Measurements from ENCODE around the gene ZNF529.
A peak's percentile ranks its signal among the peaks of the same experiment; 100 is the strongest.

The ZNF529 gene

GRCh38 chr19:36572593-36573019 lies 486 bp downstream of the ZNF529 start:
- H3K27ac ChIP-seq (ENCODE audit: low read length), result peak overlapping the region; percentile 79
- H3K9ac ChIP-seq (ENCODE audit: low read length in 2 of 2), result peak overlapping the region; percentile 74 to 93
- H3K27me3 ChIP-seq (ENCODE audit: control insufficient read depth in 1 of 2, insufficient read depth in 2 of 2, low read length in 2 of 2), result no peaks in the 10 kb centered on the region
- H3K4me3 ChIP-seq (ENCODE audit: low read length in 2 of 2), result peak overlapping the region; percentile 81 to 100
- peaks cover 13% of the 10 kb centered on the region for H3K4me1 ChIP-seq (ENCODE audit: control insufficient read depth, insufficient read depth, low read length)
- no peaks in the 10 kb centered on the region for H3K9me3 ChIP-seq (ENCODE audit: control insufficient read depth in 2 of 2, low read length in 2 of 2)
- peaks cover 14 to 16% of the 10 kb centered on the region in 2 donors for H3K36me3 ChIP-seq (ENCODE audit: control insufficient read depth in 2 of 2, insufficient read depth in 2 of 2, low read length in 2 of 2)

- peaks cover 9 to 33% of the 10 kb centered on the region in 2 donors for H3K9me3 ChIP-seq (ENCODE audit: control insufficient read depth in 2 of 2, low read length in 2 of 2)
- H3K4me1 ChIP-seq (ENCODE audit: control insufficient read depth, insufficient read depth, low read length), result no peaks in the 10 kb centered on the region
- no peak overlapping the region for H3K9ac ChIP-seq (ENCODE audit: low read length in 2 of 2)
- peaks cover 16 to 28% of the 10 kb centered on the region in 2 donors for H3K36me3 ChIP-seq (ENCODE audit: control insufficient read depth in 2 of 2, insufficient read depth in 2 of 2, low read length in 2 of 2)
- H3K27ac ChIP-seq (ENCODE audit: low read length), result no peak overlapping the region
- H3K27me3 ChIP-seq (ENCODE audit: control insufficient read depth in 1 of 2, insufficient read depth in 2 of 2, low read length in 2 of 2), result no peaks in the 10 kb centered on the region
- H3K4me3 ChIP-seq (ENCODE audit: low read length in 2 of 2), result no peak overlapping the region
Measured at GRCh38 chr19:36564391-36564790, 8.7 kb downstream of the ZNF529 start.

- H3K27me3 ChIP-seq (ENCODE audit: control insufficient read depth in 1 of 2, insufficient read depth in 2 of 2, low read length in 2 of 2), result no peaks in the 10 kb centered on the region
- peaks cover 55 to 72% of the 10 kb centered on the region in 2 donors for H3K9me3 ChIP-seq (ENCODE audit: control insufficient read depth in 2 of 2, low read length in 2 of 2)
- H3K9ac ChIP-seq (ENCODE audit: low read length in 2 of 2), result no peak overlapping the region
- H3K4me3 ChIP-seq (ENCODE audit: low read length in 2 of 2), result peak overlapping the region in 1 of 2 donors; percentile 6
- peaks cover 64 to 70% of the 10 kb centered on the region in 2 donors for H3K36me3 ChIP-seq (ENCODE audit: control insufficient read depth in 2 of 2, insufficient read depth in 2 of 2, low read length in 2 of 2)
- H3K27ac ChIP-seq (ENCODE audit: low read length), result no peak overlapping the region
- no peaks in the 10 kb centered on the region for H3K4me1 ChIP-seq (ENCODE audit: control insufficient read depth, insufficient read depth, low read length)
Measured at GRCh38 chr19:36547001-36547732, 25.9 kb downstream of the ZNF529 start.

- no peaks in the 10 kb centered on the region for H3K27me3 ChIP-seq (ENCODE audit: control insufficient read depth in 1 of 2, insufficient read depth in 2 of 2, low read length in 2 of 2)
- H3K27ac ChIP-seq (ENCODE audit: low read length), result peak overlapping the region; percentile 95
- peak overlapping the region; percentile 95 to 98 for H3K9ac ChIP-seq (ENCODE audit: low read length in 2 of 2)
- H3K4me3 ChIP-seq (ENCODE audit: low read length in 2 of 2), result peak overlapping the region; percentile 86 to 97
- H3K36me3 ChIP-seq (ENCODE audit: control insufficient read depth in 2 of 2, insufficient read depth in 2 of 2, low read length in 2 of 2), result peaks cover 0 to 4% of the 10 kb centered on the region in 2 donors
- peaks cover 8% of the 10 kb centered on the region for H3K4me1 ChIP-seq (ENCODE audit: control insufficient read depth, insufficient read depth, low read length)
- peaks cover 0 to 4% of the 10 kb centered on the region in 2 donors for H3K9me3 ChIP-seq (ENCODE audit: control insufficient read depth in 2 of 2, low read length in 2 of 2)
Measured at GRCh38 chr19:36528921-36529518, 44.1 kb downstream of the ZNF529 start.

- peaks cover 0 to 4% of the 10 kb centered on the region in 2 donors for H3K36me3 ChIP-seq (ENCODE audit: control insufficient read depth in 2 of 2, insufficient read depth in 2 of 2, low read length in 2 of 2)
- H3K4me1 ChIP-seq (ENCODE audit: control insufficient read depth, insufficient read depth, low read length), result peaks cover 8% of the 10 kb centered on the region
- peak within 1 kb of the TSS; percentile 86 to 97 for H3K4me3 ChIP-seq (ENCODE audit: low read length in 2 of 2)
- H3K27me3 ChIP-seq (ENCODE audit: control insufficient read depth in 1 of 2, insufficient read depth in 2 of 2, low read length in 2 of 2), result no peaks in the 10 kb centered on the region
- H3K9me3 ChIP-seq (ENCODE audit: control insufficient read depth in 2 of 2, low read length in 2 of 2), result peaks cover 0 to under 1% of the 10 kb centered on the region in 2 donors
- H3K27ac ChIP-seq (ENCODE audit: low read length), result peak within 1 kb of the TSS; percentile 95
- peak within 1 kb of the TSS; percentile 95 to 98 for H3K9ac ChIP-seq (ENCODE audit: low read length in 2 of 2)
Measured at GRCh38 chr19:36528194-36528920, 44.7 kb downstream of the ZNF529 start, which contains the start of gene ZNF260. ZNF260 (minus strand) TSS chr19:36528271; CDS start chr19:36515238, 13,033 bp downstream.

GRCh38 chr19:36527873-36528193 lies 45.3 kb downstream of the ZNF529 start:
- H3K9ac ChIP-seq (ENCODE audit: low read length in 2 of 2), result peak overlapping the region; percentile 95 to 98
- peaks cover 4 to 9% of the 10 kb centered on the region in 2 donors for H3K36me3 ChIP-seq (ENCODE audit: control insufficient read depth in 2 of 2, insufficient read depth in 2 of 2, low read length in 2 of 2)
- H3K27ac ChIP-seq (ENCODE audit: low read length), result peak overlapping the region; percentile 95
- no peaks in the 10 kb centered on the region for H3K27me3 ChIP-seq (ENCODE audit: control insufficient read depth in 1 of 2, insufficient read depth in 2 of 2, low read length in 2 of 2)
- H3K4me3 ChIP-seq (ENCODE audit: low read length in 2 of 2), result peak overlapping the region; percentile 86 to 97
- peaks cover 8% of the 10 kb centered on the region for H3K4me1 ChIP-seq (ENCODE audit: control insufficient read depth, insufficient read depth, low read length)
- H3K9me3 ChIP-seq (ENCODE audit: control insufficient read depth in 2 of 2, low read length in 2 of 2), result peaks cover 0 to 4% of the 10 kb centered on the region in 2 donors

DNA sequence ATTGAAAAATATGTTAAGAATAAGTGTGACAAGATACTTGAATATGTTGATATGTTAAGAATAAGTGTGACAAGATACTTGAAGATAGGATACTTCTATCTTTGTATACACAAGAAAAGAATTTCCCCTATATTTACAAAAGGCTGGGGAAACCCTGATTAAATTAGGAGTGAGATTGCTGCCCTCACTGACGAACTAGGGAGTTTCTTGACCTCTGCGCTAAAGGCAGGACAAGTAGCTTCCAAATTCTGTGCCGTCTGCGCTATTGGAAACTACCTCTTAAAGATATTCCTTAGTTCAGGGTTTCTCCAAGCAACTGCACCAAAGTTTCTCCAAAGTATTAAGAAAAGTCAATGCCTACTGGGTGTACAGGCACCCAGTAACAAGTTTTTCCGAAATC lies 45.8 kb downstream of the ZNF529 start:
- Histone ChIP-seq H3K27ac (ENCODE audit: low read length) (no peak overlapping the region), H3K9me3 (ENCODE audit: control insufficient read depth in 2 of 2, low read length in 2 of 2) (peaks cover 0 to 9% of the 10 kb centered on the region in 2 donors)

GRCh38 chr19:36526581-36526980 lies 46.5 kb downstream of the ZNF529 start:
- Histone ChIP-seq H3K4me3 (ENCODE audit: low read length in 2 of 2) (no peak overlapping the region), H3K27me3 (ENCODE audit: control insufficient read depth in 1 of 2, insufficient read depth in 2 of 2, low read length in 2 of 2) (no peaks in the 10 kb centered on the region), H3K4me1 (ENCODE audit: control insufficient read depth, insufficient read depth, low read length) (peaks cover 8% of the 10 kb centered on the region), H3K9me3 (ENCODE audit: control insufficient read depth in 2 of 2, low read length in 2 of 2) (peaks cover 0 to 9% of the 10 kb centered on the region in 2 donors), H3K27ac (ENCODE audit: low read length) (no peak overlapping the region), H3K9ac (ENCODE audit: low read length in 2 of 2) (no peak overlapping the region), H3K36me3 (ENCODE audit: control insufficient read depth in 2 of 2, insufficient read depth in 2 of 2, low read length in 2 of 2) (peaks cover 6 to 13% of the 10 kb centered on the region in 2 donors)

More for the DNA sequence above, 45.8 kb downstream of the ZNF529 start:
- Histone ChIP-seq H3K36me3 (ENCODE audit: control insufficient read depth in 2 of 2, insufficient read depth in 2 of 2, low read length in 2 of 2) (peaks cover 6 to 13% of the 10 kb centered on the region in 2 donors), H3K4me1 (ENCODE audit: control insufficient read depth, insufficient read depth, low read length) (peaks cover 8% of the 10 kb centered on the region), H3K4me3 (ENCODE audit: low read length in 2 of 2) (peak overlapping the region; percentile 86 to 97), H3K27me3 (ENCODE audit: control insufficient read depth in 1 of 2, insufficient read depth in 2 of 2, low read length in 2 of 2) (no peaks in the 10 kb centered on the region), H3K9ac (ENCODE audit: low read length in 2 of 2) (peak overlapping the region; percentile 95 to 98)

GRCh38 chr19:36524617-36525016 lies 48.5 kb downstream of the ZNF529 start:
- no peak overlapping the region for H3K4me3 ChIP-seq (ENCODE audit: low read length in 2 of 2)
- peaks cover 8 to 18% of the 10 kb centered on the region in 2 donors for H3K36me3 ChIP-seq (ENCODE audit: control insufficient read depth in 2 of 2, insufficient read depth in 2 of 2, low read length in 2 of 2)
- H3K27me3 ChIP-seq (ENCODE audit: control insufficient read depth in 1 of 2, insufficient read depth in 2 of 2, low read length in 2 of 2), result no peaks in the 10 kb centered on the region
- H3K9me3 ChIP-seq (ENCODE audit: control insufficient read depth in 2 of 2, low read length in 2 of 2), result peaks cover 2 to 9% of the 10 kb centered on the region in 2 donors
- no peak overlapping the region for H3K27ac ChIP-seq (ENCODE audit: low read length)
- H3K4me1 ChIP-seq (ENCODE audit: control insufficient read depth, insufficient read depth, low read length), result peaks cover 8% of the 10 kb centered on the region
- no peak overlapping the region for H3K9ac ChIP-seq (ENCODE audit: low read length in 2 of 2)

DNA sequence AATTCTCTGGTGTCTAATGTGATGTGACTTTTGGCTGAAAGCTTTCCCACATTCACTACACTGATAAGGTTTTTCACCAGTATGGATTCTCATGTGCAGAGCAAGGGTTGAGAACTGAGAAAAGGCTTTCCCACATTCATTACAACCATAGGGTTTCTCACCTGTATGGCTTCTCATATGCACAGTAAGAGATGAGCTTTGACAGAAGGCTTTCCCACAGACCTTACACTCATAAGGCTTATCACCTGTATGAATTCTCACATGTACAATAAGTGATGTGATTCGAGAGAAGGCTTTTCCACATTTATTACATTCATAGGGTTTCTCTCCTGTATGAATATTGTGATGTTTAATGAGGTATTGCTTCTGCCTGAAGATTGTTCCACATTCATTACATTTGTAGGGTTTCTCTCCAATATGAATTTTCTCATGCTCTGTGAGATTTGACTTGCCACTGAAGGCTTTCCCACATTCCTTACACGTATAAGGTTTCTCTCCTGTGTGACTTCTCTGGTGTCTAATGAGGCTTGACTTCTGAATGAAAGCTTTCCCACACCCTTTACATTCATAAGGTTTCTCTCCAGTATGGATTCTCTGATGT lies 59.0 kb downstream of the ZNF529 start:
- Histone ChIP-seq H3K4me1 (ENCODE audit: control insufficient read depth, insufficient read depth, low read length) (no peaks in the 10 kb centered on the region), H3K36me3 (ENCODE audit: control insufficient read depth in 2 of 2, insufficient read depth in 2 of 2, low read length in 2 of 2) (peaks cover 37 to 38% of the 10 kb centered on the region in 2 donors), H3K27ac (ENCODE audit: low read length) (no peak overlapping the region), H3K27me3 (ENCODE audit: control insufficient read depth in 1 of 2, insufficient read depth in 2 of 2, low read length in 2 of 2) (no peaks in the 10 kb centered on the region), H3K9ac (ENCODE audit: low read length in 2 of 2) (no peak overlapping the region), H3K9me3 (ENCODE audit: control insufficient read depth in 2 of 2, low read length in 2 of 2) (peaks cover 35 to 40% of the 10 kb centered on the region in 2 donors), H3K4me3 (ENCODE audit: low read length in 2 of 2) (peak overlapping the region in 1 of 2 donors; percentile 37)
